WTC11 (cell line): ENCODE results near the gene P2RY4.

Source experiments
- E2F4 ChIP-seq: sonication (generic); formaldehyde crosslinking; IDR thresholded peaks from 2 replicates; pipeline ENCODE4 v1.8.1; 2022; ENCODE audit warnings: low read depth, mild to moderate bottlenecking, moderate library complexity, missing genetic modification reagents, borderline replicate concordance
- TF ChIP-seq, protein P1 (sequence below): sonication (generic); formaldehyde crosslinking; IDR thresholded peaks from 2 replicates; pipeline ENCODE4 v1.8.0; 2022; ENCODE audit warnings: mild to moderate bottlenecking, missing genetic modification reagents
- TF ChIP-seq, protein P2 (sequence below): fragments of 200-600 bp; IDR thresholded peaks from 2 replicates; pipeline ENCODE4 v1.8.0; 2022; ENCODE audit warnings: antibody characterized with exemption

DNA sequence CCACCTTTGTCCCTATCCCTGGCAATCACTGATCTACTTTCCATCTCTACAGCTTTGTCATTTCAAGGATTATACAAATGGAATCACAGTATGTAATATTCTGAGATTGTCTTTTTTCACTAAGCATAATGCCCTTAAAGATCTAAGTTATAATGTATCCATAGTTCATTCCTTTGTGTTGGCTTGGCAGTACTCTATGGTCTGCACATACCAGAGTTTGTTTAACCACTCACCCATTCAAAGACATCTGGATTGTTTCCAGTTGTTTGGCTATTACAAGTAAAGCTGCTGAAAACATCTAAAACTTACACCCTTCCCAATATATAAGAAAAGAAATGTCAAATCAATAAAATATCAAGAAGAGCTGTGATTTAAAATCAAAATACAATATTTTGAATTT, 51.5 kb downstream of the P2RY4 start:
- no peak for TF ChIP-seq E2F4
- TF ChIP-seq, protein P1, sequence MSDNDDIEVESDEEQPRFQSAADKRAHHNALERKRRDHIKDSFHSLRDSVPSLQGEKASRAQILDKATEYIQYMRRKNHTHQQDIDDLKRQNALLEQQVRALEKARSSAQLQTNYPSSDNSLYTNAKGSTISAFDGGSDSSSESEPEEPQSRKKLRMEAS (CRISPR knock-in tag), result no peak
- TF ChIP-seq, protein P2, sequence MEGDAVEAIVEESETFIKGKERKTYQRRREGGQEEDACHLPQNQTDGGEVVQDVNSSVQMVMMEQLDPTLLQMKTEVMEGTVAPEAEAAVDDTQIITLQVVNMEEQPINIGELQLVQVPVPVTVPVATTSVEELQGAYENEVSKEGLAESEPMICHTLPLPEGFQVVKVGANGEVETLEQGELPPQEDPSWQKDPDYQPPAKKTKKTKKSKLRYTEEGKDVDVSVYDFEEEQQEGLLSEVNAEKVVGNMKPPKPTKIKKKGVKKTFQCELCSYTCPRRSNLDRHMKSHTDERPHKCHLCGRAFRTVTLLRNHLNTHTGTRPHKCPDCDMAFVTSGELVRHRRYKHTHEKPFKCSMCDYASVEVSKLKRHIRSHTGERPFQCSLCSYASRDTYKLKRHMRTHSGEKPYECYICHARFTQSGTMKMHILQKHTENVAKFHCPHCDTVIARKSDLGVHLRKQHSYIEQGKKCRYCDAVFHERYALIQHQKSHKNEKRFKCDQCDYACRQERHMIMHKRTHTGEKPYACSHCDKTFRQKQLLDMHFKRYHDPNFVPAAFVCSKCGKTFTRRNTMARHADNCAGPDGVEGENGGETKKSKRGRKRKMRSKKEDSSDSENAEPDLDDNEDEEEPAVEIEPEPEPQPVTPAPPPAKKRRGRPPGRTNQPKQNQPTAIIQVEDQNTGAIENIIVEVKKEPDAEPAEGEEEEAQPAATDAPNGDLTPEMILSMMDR, result no peak
